GM19395 (cell line): ENCODE measurements around the gene ARHGEF26.

Experiments used
- ATAC-seq: cut with Tn5 transposase; IDR thresholded peaks from one replicate; pipeline ENCODE4 v1.9.1; 2021; ENCODE audit warnings: mild to moderate bottlenecking, moderate library complexity; ENCODE audit not compliant: unreplicated experiment

The ARHGEF26 gene

GRCh38 chr3:154115332-154115731 lies 5.9 kb upstream of the ARHGEF26 start:
- no peak for ATAC-seq

DNA sequence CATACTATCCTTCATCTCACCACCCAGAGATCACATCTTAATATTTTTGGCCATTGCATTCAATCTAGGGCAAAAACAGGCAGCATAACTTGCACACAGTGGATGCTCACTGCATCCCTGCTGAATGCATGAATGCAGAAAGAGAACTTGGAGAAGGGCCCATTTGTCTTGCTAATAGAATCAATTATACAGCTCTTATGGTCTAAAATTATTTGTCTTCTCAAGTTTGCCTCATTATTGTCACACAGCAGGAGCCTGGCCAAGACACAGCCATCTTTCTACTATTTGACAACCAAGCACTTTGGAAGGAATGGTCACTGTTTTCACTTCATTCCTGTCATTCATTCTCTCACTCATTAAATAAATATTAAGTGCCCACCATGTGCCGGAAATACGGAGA lies 1.2 kb upstream of the ARHGEF26 start:
- ATAC-seq, result no peak

- ATAC-seq, result peak; percentile 53
Observed at GRCh38 chr3:154121701-154122551, 736 bp downstream of the ARHGEF26 start.

GRCh38 chr3:154122552-154122911 lies 1.3 kb downstream of the ARHGEF26 start:
- ATAC-seq, result no peak

- no peak for ATAC-seq
Observed at GRCh38 chr3:154122912-154123559, 1.8 kb downstream of the ARHGEF26 start.

GRCh38 chr3:154123906-154124305 lies 2.7 kb downstream of the ARHGEF26 start:
- ATAC-seq, result no peak

GRCh38 chr3:154125378-154126030 lies 4.3 kb downstream of the ARHGEF26 start:
- ATAC-seq, result no peak

- ATAC-seq, result no peak
Observed at GRCh38 chr3:154126651-154127050, 5.5 kb downstream of the ARHGEF26 start.

DNA sequence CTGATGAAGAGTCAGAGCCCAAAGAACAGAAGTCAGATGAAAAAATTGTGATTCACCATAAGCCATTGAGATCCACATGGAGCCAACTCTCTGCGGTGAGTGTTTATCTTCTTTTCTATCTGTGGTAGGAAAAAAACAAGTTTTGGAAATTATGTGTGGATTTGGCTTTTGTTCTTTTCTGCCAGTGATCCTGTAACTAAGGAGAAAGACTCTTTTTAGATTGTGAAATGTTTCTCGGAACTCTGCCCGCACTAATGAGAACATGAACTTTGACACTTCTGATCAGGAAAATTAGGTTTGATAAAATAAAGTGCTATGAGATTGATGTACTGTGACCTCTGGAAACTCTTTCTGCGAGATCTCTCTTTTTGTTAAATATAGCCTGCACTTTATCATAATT lies 8.4 kb downstream of the ARHGEF26 start:
- no peak for ATAC-seq

GRCh38 chr3:154130540-154130939 lies 9.3 kb downstream of the ARHGEF26 start:
- no peak for ATAC-seq

- ATAC-seq, result no peak
Observed at GRCh38 chr3:154131830-154132229, 10.6 kb downstream of the ARHGEF26 start.

DNA sequence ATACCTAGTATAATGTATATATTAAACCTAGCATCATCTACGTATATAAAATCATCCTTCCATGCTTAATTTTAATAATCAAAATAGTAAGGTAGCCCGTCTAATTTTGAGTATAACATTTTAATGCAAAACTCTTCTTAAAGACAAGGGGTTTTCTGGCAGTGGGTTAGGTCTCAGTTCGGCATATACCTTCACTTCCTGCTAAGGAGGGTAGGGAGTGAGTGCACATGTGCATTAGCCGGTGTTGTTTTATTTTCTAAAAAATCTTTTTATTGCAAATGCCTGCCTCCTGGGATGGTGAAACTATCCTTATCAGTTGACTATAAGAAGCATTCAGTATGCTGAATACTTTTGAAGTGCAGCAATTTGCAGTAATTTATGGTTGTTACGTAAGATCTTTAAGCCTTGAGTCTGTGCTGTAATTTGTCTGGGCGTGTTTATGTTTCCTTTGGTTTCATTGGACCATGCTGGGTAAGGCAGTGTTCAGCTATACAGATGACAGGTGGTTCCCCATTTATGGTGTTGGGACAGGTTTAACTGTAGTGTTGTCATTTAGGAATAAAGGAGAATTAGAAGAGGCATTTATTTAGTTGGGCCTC lies 11.7 kb downstream of the ARHGEF26 start:
- no peak for ATAC-seq

- no peak for ATAC-seq
Observed at GRCh38 chr3:154135511-154136173, 14.5 kb downstream of the ARHGEF26 start.

- no peak for ATAC-seq
Observed at GRCh38 chr3:154137036-154137435, 15.8 kb downstream of the ARHGEF26 start.

GRCh38 chr3:154139996-154140436 lies 18.8 kb downstream of the ARHGEF26 start:
- ATAC-seq, result no peak

- ATAC-seq, result no peak
Observed at GRCh38 chr3:154142608-154143007, 21.4 kb downstream of the ARHGEF26 start.

GRCh38 chr3:154143873-154144272 lies 22.7 kb downstream of the ARHGEF26 start:
- ATAC-seq, result no peak

DNA sequence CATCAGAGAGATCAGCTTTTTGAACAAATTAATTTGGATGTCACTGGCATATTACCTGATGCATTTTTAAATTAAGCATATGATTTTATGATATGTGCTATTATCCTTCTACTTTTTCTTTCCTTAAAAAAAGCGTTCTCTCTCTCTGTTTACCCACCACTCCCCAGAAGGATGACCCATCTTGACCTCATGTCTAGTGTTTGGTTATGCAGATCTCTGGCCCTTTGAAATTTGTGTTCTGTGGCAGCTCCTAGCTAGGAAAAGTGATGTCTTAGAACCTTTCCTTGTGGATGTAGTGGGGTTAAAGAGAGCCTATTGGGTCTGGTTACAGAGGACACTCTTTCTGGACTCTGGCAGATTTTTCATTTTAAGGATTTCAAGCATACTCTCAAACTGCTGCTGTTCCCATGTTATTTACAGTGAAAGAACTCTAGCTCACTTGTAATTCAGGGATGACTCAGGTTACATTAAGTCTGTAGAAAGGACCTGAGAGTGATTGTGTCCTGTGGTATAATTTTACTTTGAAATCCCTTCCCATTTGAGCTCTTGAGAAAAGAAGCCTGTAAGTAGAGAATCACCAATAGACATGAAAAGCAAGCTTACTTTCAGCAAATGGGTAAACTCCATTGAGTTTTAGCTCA lies 23.8 kb downstream of the ARHGEF26 start:
- ATAC-seq, result no peak

GRCh38 chr3:154148541-154148940 lies 27.4 kb downstream of the ARHGEF26 start:
- no peak for ATAC-seq

GRCh38 chr3:154149286-154149685 lies 28.1 kb downstream of the ARHGEF26 start:
- ATAC-seq, result no peak
